HG03060 (cell line): ENCODE results near the gene B3GNT9.

Experiments
- ATAC-seq: cut with Tn5 transposase; IDR thresholded peaks from one replicate; pipeline ENCODE4 v1.9.1; 2021; ENCODE audit warnings: low read depth, moderate number of reproducible peaks; ENCODE audit not compliant: unreplicated experiment

Gene B3GNT9

GRCh38 chr16:67150833-67151396 lies at the start of gene B3GNT9:
TSS of gene B3GNT9 (minus strand) at chr16:67150998. CDS start at chr16:67150485, 513 bp downstream.
- no peak for ATAC-seq

- no peak for ATAC-seq
Measured at GRCh38 chr16:67200491-67200890, 49.7 kb upstream of the B3GNT9 start.

- ATAC-seq, result no peak
Measured at GRCh38 chr16:67199808-67200198, 49.0 kb upstream of the B3GNT9 start.

GRCh38 chr16:67199011-67199807 lies 48.4 kb upstream of the B3GNT9 start, which contains the start of gene ELMO3:
TSS of gene ELMO3 (plus strand) at chr16:67199131. CDS start at chr16:67199327, 196 bp downstream.
- no peak for ATAC-seq

- ATAC-seq, result no peak
Measured at GRCh38 chr16:67198238-67198734, 47.5 kb upstream of the B3GNT9 start.

- no peak for ATAC-seq
Measured at GRCh38 chr16:67197704-67198103, 46.9 kb upstream of the B3GNT9 start.

- ATAC-seq, result no peak
Measured at GRCh38 chr16:67196881-67197280, 46.1 kb upstream of the B3GNT9 start.

GRCh38 chr16:67195676-67196075 lies 44.9 kb upstream of the B3GNT9 start:
- no peak for ATAC-seq

GRCh38 chr16:67194260-67194659 lies 43.5 kb upstream of the B3GNT9 start:
- no peak for ATAC-seq

GRCh38 chr16:67193536-67193935 lies 42.7 kb upstream of the B3GNT9 start:
- ATAC-seq, result no peak

GRCh38 chr16:67192781-67193361 lies 42.1 kb upstream of the B3GNT9 start:
- no peak for ATAC-seq

GRCh38 chr16:67191995-67192681 lies 41.3 kb upstream of the B3GNT9 start, which contains the start of gene E2F4:
TSS of gene E2F4 (plus strand) at chr16:67192155. CDS start at chr16:67192228, 73 bp downstream.
- ATAC-seq, result peak; percentile 61

- ATAC-seq, result no peak
Measured at GRCh38 chr16:67191411-67191994, 40.7 kb upstream of the B3GNT9 start.

- no peak for ATAC-seq
Measured at GRCh38 chr16:67190448-67191399, 39.9 kb upstream of the B3GNT9 start.

- no peak for ATAC-seq
Measured at GRCh38 chr16:67190041-67190440, 39.2 kb upstream of the B3GNT9 start, which contains the start of gene EXOC3L1. TSS of gene EXOC3L1 (minus strand) at chr16:67190136. CDS start at chr16:67189676, 460 bp downstream.

- no peak for ATAC-seq
Measured at GRCh38 chr16:67188798-67189197, 38.0 kb upstream of the B3GNT9 start.

GRCh38 chr16:67188323-67188722 lies 37.5 kb upstream of the B3GNT9 start:
- no peak for ATAC-seq

- ATAC-seq, result no peak
Measured at GRCh38 chr16:67187175-67187890, 36.5 kb upstream of the B3GNT9 start.

- no peak for ATAC-seq
Measured at GRCh38 chr16:67186550-67186950, 35.8 kb upstream of the B3GNT9 start.
